IPS-NIHi11 (cell line): Measurements from ENCODE around the gene LGALS3BP.
"Not testable (repeated sequence)": the region's sequence is repeated elsewhere in the genome, so short reads cannot be mapped to it uniquely, and the experiment has no call there.

Experiments used
- DNase-seq: peaks from one replicate; pipeline ENCODE4 v3.0.0; 2012; ENCODE audit warnings: mixed read lengths, low spot score

Gene LGALS3BP, protein sequence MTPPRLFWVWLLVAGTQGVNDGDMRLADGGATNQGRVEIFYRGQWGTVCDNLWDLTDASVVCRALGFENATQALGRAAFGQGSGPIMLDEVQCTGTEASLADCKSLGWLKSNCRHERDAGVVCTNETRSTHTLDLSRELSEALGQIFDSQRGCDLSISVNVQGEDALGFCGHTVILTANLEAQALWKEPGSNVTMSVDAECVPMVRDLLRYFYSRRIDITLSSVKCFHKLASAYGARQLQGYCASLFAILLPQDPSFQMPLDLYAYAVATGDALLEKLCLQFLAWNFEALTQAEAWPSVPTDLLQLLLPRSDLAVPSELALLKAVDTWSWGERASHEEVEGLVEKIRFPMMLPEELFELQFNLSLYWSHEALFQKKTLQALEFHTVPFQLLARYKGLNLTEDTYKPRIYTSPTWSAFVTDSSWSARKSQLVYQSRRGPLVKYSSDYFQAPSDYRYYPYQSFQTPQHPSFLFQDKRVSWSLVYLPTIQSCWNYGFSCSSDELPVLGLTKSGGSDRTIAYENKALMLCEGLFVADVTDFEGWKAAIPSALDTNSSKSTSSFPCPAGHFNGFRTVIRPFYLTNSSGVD

DNA sequence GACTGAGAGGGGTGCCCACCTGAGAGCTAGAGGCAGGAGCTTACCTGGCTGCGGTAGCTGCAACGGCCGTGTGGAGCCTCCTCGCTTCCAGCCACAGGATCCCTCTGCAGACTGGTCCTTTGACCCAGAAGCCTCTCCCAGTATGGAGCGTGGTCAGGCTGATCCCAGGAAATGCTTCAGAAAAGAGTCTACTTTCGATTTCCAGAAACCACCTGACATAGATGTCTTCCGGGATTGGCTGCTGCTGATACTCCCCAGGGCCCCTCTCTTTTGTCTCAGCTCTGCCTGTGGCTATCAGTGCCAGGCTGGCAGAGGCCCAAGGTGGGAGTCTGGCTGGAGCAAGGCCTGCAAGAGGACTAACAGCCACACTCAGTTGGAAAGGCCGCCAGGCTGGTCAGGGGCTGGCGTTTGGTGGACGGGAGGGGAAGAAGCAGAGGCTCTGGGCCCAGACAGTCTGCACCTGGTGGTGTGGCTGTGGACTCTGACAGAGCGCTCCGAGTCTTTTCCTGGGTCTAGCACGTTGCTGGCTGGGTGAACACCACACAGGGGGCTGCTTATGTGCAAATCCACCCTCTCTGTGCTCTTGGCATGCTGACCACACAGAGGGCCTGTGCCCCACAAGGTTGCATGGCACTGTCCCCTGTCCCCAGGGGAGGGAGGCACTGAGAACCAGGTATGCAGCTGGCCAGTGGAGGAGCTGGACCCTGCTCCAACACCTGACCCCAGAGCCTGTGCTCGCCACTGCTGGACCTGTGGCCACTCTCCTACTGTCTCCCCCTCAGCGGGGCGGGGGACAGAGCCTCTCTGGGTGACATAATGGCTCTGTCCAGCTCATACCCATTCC, at the start of gene LGALS3BP:
Gene LGALS3BP, minus strand, starts transcription at position 144 of the 844 bp plus-strand sequence. CDS start 2,732 bp downstream, outside the sequence.
- DNase-seq: peak; percentile 79

DNA sequence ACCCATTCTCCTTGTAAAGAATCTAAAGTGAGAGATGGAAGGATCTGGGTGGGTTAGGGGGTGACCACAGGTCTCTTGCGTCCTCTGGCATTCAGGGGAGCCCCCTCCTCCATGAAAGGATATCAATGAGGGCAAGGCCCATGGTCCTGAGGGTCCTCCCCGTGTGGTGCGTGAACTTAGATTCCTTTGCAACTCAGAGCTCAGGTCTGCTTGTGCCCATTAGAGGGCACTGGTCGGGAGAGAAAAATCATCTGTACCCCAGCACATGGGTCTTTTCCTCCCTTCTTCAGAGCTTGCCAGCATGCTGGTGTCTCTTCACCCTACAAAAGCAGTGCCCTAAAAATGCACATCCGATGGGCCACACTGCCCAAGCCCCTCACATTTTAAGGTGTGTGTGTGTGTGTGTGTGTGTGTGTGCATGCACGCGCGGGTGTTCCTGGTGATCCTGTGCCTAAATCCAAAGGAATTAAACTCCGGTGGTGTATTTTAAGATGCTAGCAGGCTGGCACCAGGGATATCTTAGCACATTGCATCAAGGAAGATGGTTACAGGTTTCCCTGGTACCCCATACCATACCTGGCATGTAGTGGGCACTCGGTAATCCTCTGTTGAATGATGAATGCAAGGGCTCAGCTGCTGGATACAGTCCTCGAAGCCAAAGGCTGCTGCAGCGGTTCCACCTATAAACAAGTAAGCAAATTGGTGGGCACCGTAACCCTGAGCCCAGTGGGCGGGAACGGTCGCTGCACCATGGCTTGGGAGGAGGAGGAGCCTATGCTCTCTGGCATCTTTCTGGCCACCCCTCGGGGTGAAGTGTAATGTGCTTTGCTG, 49.0 kb upstream of the LGALS3BP start:
- DNase-seq: no peak

DNA sequence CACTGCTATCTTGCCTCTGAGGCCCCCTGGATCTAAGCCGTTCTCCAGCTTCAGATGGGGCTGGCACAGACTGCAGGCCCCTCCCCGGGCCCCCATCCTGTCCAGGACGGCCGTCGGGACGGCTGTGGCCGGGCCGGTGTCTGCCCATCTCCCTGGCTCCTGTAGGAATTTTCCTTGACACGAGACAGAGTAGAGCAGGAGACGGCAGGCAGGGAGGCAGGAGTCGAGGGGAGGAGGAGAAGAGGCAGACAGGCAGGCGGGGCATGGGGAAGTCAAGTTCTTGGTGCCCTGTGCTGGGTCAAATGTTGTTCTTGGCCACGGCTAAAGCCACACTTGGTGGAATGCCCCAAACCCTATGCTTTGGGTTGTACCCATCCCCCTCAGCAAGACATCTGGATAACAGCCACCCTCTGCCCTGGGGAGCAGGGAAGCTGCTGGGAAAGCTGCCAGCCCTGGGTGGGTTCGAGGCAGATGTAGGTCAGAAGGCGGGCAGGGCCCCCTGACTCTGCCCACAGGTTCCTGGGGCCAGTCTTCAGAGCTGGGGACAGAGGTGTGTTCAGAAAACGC, 48.3 kb upstream of the LGALS3BP start:
- DNase-seq: no peak

DNA sequence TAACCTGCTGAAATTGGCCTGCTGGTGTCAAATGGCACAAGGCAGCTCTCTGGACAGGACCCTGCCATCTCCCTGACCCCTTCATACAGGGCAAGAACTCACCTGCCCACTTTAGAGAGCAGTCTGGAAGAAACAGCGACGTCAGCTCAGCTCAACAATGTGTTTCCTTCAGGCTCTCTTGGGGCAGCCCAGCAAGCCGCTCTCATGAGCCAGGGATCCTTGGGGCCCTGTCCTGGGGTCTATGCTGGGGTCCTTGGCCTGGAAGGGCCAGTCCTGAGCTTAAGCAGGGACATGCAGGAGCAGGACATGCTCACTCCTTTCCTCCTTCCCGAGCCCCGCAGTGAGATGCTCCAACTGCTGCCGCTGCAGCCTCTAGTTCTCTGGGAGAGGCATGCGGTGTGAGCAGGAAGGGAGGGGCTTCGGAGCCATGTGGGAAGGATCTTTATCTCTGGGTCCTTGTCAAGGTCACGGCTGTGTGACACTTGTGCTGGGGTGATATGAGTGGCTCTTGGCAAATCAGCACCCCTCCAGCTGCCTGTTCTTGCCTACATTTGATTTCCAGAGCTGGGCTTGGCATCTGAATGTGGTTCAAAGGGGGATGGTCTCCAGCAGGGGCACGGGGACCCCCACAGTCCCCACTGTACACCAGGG, 47.7 kb upstream of the LGALS3BP start:
- no peak for DNase-seq

DNA sequence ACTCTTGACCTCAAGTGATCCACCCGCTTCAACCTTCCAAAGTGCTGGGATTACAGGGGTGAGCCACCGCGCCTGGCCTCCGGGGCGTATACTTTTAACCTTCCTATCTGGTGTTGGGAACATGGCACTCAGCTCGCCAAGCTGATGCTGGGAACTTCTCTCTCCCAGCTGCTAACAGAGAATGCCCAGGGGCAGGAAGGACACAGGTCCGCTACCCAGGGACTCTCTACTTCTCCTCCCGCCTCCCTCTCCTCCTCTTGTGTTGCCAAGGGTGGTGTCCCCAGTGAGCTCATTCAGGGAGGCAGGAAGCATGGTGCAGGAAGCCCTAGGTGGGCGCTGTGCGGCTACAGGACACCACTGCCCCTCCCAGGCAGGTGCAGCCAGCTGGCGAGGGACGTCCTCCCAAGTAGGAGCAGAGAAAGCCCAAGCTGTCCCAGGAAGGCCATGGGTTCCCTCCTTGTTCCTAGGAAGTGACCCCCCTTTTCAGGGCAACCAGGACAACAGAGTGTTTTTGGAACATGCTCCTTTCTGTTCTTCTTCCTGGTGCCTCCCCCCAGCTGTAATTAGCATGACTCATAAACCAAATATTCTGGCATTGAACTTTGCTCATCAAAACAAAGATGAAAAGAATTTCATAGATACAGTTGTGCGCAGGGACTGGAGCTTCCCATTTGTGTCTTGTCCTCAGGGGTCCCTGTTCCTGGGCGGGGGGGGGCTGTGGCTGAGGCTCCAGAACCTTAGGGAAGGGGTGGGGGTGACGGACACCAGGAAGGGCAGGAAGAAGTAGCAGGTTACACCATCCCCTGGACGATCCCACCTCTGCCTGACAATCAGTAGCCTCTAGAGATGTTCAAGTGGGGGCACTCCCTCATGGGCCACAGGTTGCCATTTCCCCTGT, 46.9 kb upstream of the LGALS3BP start:
- peak; percentile 21 for DNase-seq

DNA sequence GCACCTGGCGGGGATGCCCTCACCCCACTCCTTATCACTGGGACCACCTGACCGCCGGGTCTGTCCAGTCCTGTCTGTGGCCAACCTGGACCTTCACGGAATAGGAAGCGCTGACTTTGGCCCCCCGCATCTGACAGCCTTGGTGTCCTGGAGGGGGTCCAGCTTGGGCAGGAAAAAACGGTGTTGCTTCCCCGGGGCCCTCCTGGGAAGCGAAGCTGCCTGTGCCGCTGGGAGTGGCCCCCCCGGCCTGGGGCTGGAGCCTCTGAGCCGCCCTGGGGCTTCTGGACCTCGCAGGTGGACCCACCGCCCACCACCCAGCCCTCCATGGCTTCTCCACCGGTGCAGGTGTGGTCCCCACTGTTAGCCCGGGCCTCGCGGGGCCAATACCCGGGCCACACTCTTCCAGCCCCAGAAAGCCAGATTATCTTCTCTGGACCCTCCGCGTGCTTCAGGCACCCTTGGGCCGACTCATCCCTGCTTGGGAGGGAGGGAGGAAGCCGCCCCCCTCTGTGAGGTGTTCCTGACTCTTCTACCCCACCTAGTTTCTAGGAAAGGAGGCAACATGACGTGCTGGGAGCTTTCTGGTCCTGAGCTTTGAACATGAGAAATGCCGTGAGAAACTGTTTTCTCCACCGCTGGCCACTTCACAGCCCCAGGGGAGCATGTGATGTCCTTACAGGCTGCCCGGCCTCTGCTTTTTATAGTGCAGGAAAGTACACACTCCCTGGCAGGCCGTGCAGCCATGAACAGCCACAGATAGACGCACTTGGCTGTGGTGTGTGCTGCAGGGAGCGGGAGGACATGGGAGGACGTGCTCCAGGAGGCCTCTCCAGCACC, 45.4 kb upstream of the LGALS3BP start:
- DNase-seq: no peak

DNA sequence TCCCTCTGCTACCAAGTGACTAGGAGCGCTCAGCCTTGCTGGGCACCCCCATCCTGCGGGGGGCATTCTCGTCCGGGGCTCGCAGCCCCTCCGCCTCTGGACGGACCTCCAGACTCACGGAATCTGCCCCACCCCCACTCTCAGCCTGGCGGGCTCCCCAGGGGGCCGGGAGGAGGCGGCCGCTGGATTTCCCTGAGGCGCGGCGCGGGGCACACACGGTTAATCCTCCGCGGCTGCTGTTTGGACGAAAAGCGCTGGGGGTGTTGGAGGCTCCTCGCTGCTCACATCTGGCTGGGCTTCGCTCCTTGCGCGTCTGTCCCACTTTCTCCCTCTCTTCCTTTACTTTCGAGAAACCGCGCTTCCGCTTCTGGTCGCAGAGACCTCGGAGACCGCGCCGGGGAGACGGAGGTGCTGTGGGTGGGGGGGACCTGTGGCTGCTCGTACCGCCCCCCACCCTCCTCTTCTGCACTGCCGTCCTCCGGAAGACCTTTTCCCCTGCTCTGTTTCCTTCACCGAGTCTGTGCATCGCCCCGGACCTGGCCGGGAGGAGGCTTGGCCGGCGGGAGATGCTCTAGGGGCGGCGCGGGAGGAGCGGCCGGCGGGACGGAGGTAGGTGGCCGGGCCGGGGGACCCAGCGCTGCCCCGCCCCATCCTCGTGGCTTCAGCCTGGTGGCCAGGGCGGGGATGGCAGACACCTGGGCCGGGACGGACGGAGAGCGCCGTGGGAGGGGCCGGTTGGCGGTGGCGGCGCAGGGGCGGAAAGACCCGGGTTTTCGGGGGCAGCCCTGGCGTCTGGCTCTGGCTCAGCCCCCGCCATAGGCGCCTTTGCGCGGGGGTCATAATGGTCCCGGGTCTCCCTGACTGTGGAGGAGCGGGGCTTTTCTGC, 44.4 kb upstream of the LGALS3BP start, which contains the start of gene C1QTNF1:
Gene C1QTNF1, plus strand, starts transcription at position 284 of the 886 bp plus-strand sequence. CDS start 19,800 bp downstream, outside the sequence.
- DNase-seq: peak; percentile 91

DNA sequence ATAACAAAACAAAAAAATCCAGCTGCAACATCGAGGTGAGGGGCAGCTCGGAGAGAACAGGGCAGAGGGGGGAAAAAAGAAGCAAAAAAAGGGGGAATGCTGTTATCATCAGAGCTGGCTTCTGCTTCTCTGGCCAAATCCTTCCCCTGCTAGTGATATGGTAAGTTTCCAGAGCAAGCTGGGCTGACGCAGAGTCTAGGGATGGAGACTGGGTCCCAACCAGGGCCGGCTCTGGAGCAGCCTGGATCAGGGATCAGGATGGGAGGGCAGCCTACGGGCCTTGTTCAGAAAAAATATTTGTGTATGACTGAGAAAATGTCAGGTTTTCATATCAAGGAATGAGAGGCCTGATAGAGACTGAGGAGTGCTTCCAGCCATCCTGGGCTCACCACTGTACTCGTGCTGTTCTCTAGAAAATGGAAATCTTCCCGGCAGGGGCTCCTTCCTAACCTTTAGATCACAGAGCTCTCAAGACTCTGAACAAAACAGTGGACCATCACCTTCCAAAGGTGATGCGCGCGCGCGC, 43.5 kb upstream of the LGALS3BP start:
- DNase-seq: no peak

DNA sequence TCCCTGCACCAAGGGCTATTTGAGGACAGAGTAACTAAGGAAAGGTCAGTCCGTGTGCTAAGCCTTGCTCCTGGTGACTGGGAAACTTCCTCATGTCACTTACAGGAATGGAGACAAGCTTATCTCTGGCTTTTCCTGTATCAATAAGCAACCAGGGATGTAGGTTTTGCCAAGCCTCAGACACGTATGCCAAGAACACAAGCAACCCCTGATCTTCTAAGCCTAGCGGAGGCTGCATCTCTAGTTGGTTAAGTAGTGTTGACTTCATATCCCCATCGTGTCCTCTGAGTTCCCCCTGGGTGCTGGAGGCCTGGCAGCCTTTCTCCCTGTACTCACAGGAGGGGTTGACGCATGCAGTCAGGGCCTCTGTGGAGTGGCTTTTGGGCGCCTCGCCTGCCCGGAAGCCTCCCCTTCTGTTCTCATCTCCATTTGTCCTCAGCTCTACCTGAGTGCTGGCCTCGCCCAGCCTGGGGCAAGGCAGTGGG, 42.8 kb upstream of the LGALS3BP start:
- no peak for DNase-seq

DNA sequence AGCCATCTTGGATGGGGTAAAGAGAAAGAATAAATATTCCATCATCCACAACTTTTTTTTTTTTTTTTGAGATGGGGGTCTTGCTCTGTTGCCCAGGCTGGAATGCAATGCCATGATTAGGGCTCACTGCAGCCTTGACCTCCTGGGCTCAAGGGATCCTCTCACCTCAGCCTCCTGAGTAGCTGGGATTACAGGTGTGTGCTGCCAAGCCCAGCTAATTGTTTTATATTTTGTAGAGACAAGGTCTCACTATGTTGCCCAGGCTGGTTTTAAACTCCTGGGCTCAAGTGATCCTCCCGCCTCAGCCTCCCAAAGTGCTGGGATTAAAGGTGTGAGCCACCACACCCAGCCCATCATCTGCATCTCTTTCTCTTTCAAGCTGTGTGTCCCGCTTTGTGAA, 42.2 kb upstream of the LGALS3BP start:
- not testable (repeated sequence) for DNase-seq

DNA sequence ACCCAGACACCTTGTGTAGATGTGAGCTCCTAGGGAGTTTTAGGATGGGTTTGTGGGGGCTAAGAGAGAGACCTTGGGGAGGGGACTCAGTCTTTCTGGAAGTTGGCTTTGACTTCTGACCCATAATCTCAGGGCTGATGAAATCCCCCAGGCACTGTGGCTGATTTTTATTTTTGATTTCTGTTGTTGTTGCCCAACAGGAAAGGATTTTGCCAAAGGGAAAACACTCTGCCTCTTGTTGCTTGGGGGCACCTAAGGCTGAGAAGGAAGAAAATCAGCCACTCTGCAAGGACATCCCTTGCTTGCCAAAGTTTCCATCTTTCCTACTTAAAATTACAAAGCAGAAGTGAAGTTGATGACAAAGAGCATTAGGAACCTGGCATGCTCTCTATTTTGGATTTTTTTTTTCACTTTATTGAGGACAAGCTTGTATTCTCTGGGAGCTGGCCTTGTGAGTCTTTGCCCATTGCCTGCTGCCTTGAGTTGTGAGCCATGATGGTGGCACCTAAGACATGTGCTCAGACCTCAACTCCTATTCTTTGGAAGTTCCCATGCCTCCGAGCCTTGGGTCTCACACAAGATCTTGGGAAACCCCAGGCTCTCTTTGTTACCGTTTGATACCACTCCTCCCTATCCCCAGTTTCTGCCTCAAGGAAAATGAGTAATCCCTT, 41.0 kb upstream of the LGALS3BP start:
- DNase-seq: no peak

DNA sequence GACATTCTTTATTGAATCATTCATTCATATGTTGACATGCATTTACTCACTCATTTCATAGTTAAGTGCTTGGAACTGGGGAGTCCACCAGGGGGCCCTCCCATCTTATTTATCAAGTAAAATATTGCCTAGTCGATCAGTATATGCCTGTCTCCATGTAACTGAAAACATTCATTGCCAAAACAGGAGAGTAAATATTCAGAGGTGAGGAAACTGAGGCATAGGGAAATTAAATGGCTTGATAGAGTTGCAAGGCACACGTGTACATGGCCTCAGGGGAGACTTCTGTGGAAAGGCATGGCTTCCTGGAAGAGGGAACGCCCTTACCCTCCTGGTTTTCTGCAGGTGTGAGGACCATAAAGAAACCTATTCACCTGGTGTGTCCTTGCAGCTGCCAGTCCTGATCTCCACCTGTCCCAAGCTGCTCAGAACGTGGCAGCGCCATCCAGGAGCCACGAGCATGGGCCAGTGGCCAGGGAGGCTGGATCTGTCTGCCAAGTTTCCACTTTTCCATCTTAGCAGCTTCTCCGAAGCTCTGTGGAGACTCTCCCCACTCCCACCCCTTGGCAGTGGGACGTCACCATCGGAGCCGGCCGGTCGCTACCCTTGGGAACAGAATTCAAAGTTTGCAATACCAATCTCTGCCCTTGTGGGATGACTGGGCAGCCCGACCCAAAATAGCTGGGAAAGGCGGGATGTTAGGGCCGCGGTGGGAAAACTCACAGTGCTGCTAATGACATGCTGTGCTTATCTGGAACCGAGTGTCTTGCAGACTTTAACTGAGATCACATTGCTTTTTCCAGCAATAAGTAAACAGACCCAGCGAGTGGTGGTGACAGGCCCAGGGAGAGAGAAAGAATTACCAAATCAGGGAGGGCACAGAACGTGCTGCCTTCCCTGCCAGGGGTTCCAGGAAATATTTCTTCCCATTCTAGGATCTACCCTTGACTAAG, 40.2 kb upstream of the LGALS3BP start:
- DNase-seq: no peak

DNA sequence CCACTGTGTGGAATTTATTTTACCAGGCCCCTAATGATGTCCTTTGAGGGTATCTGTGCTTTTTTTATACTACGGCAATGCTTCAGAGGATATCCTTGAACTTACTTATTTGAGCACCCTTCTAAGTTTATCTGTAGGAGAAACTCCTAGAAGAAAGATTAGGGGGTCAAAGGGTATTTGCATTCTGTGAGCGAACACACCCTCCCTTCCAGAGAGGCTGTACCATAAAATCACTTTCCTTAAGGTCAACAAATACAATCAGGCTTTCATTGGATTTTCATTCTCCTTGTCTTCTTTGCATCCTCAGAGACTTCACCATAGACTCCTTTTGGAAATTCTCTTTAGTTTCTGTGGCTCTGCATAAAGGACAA, 39.5 kb upstream of the LGALS3BP start:
- DNase-seq: no peak

DNA sequence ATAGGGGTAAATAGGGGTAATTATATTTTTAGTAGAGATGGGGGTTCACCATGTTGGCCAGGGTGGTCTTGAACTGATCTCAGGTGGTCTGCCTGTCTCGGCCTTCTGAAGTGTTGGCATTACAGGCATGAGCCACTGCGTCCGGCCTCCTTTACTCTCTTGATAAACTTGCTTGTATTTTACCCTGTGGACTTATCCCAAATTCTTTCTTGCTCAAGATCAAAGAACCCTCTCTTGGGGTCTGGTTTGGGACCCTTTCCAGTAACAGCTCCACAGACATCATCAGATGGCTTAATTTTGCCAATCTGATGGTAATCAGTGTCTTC, 38.6 kb upstream of the LGALS3BP start:
- DNase-seq: no peak

DNA sequence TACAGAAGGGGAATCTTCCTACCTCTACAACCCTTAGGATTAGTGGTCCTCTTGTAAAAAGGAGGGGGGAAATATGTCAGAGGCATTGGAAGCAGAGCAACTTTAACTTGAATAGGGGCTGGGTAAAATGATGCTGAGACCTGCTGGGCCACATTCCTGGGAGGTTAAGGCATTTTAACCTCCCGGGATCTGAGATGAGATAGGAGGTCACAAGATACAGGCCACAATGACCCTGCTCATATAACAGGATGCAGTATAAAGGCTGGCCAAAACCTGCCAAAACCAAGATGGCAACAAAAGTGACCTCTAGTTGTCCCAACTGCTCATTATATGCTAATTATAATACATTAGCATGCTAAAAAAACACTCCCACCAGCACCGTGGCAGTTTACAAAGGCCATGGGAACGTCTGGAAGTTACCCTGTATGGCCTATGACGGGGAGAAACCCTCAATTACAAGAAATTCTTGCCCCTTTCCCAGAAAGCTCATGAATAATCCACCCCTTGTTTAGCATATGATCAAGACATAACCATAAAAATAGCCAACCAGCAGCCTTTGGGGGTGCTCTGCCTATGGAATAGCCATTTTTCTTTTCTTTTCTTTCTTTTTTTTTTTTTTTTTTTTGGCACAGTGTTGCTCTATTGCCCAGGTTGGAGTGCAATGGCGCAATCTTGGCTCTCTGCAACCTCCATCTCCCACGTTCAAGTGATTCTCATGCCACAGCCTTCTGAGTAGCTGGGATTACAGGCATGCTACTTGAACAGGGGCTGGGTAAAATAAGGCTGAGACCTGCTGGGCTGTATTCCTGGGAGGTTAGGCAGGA, 38.0 kb upstream of the LGALS3BP start:
- peak; percentile 5 for DNase-seq
